GM18498 (cell line): Measurements from ENCODE around the gene HS3ST1.
"Not testable (repeated sequence)": the region's sequence is repeated elsewhere in the genome, so short reads cannot be mapped to it uniquely, and the experiment has no call there.

Experiments
- ATAC-seq: cut with Tn5 transposase; IDR thresholded peaks from one replicate; pipeline ENCODE4 v1.9.1; 2021; ENCODE audit warnings: mild to moderate bottlenecking, moderate library complexity; ENCODE audit not compliant: unreplicated experiment

HS3ST1 gene

DNA sequence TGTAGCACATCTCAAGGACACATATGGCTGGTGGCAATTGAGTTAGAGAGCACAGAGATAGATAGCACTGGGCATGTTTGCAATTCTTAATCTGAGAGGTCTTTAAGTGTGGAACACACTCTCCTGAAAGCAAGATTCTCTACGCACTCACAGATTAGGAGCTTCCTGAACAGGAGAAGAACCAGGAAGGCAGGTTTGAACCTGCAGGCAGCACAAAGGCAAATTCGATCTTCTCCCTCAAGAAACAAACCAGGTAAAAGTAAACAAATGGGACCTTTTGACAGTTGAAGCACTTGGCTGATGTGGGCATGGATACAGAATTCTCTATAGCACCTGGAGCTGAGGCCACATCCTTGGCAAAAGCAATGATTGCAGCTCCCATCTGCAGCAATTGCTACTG, 24.3 kb downstream of the HS3ST1 start:
- no peak for ATAC-seq

DNA sequence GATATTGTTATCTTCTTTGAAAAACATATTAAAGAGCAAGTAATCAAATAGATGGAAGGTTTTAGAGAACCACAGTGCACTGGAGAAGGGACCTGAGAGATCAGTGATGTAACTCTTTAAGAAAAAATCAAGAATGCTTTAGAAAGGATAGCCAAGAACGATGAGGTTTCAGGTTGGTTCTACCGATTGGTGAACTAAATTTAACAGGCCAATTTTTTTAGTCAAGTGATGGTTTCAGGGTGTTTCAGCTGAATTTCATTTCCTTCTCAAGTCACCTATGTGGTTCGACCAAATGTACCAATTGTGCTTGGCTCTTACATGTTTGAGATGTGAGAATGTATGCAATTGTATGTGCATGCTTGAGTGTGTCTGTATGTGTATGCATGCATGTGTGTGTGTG, 26.5 kb downstream of the HS3ST1 start:
- peak; percentile 70 for ATAC-seq

DNA sequence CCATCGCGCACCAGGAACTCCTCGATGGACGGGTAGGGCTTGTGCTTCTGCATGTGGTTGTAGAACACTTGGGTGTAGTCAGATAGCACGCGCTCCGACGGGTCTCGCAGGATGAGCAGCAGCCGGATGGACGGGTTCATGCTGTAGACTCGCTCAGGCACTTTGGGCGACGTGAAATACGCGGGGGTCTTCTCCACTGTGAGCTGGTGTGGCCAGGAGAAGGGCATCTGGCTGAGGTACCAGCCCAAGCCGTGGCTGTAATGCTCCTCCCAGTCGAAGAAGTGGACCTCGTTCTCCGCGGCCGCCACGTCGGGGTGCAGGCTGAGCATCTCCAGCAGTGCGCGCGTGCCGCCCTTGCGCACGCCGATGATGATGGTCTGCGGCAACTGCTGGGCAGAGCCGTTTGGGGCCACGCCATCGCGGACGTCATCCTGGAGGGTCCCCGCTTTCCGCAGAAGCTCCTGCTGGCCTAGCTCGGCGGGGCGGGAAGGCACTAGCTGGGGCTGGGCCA, 29.2 kb downstream of the HS3ST1 start:
- ATAC-seq, result no peak

DNA sequence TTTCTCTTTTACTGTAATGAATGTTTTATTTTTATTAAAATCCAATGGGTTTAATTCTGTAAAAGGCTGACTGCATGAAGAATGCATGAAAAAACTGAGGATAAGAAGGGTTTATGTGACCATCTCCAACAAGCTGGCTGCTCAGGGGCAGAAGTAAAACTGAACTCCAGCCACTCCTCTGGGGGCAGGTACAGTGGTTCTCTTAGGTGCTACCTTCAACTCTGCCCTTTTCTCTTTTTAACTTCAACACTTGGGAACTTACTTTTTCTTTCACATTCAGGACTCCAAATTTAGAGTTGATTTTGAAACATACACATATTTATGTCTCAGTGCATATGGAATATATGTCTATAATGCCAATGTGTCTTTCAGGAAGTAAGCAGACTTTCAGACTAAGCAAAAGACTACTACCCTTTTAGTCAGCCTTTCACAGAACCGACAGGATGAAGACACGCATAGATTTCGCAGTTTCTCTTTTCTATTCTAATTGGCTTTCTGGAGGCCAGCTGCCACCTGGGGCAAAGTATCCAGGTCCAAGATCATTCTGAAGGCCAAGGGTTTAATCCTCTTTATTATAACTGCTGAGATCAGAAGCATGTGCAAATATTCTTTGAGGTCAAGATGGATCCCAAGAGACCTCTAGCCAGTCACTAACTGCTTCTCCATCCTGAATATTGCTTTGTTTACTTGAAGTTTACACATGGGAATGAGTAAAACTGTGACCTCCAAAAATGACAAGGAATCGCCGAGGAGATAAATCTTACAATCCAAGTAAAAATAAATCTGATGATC, 30.7 kb downstream of the HS3ST1 start:
- peak; percentile 66 for ATAC-seq

DNA sequence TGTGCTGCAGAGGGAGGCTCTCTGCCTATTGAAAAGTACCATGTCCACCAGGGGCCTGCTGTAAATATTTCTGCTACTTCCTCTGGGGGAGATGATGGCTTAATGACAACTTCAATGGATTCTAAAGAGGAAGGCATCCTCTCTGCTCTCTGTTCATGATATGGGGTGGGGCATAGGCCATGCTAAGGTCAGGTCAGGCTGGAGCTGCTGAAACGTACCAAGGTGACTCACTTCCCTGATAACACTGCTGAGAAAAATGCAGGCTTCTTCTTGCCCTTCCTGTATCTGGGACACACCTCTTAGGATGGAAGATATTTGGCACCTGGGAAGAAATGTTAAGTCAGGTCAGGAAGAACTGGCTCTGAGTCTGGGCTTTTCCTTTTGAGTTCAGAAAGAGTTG, 31.5 kb downstream of the HS3ST1 start:
- ATAC-seq, result no peak

DNA sequence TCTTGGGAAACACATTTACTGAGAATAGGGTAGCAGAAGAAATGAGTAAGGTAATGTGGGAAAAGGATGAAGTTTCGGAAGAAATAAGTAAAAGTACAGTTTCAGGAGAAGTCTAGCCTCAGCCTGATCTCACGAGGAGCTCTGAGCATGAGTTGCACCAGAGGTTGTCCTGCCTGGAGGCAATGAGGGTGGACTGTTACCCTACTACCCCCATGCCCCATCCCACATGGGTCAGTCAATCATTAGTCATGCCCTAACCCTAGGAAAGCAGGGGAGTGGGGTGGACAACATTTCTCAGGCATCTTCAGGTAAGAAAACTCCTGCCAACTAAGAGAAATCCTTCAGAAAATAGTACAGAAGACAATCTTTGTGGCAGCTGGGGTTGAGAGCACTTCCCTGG, 35.1 kb downstream of the HS3ST1 start:
- no peak for ATAC-seq

DNA sequence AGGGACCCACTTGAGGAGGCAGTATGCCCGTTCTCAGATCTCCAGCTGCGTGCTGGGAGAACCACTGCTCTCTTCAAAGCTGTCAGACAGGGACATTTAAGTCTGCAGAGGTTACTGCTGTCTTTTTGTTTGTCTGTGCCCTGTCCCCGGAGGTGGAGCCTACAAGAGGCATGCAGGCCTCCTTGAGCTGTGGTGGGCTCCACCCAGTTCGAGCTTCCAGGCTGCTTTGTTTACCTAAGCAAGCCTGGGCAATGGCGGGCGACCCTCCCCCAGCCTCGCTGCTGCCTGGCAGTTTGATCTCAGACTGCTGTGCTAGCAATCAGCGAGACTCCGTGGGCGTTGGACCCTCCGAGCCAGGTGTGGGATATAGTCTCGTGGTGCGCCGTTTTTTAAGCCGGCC, 44.6 kb downstream of the HS3ST1 start:
- ATAC-seq, result not testable (repeated sequence)

DNA sequence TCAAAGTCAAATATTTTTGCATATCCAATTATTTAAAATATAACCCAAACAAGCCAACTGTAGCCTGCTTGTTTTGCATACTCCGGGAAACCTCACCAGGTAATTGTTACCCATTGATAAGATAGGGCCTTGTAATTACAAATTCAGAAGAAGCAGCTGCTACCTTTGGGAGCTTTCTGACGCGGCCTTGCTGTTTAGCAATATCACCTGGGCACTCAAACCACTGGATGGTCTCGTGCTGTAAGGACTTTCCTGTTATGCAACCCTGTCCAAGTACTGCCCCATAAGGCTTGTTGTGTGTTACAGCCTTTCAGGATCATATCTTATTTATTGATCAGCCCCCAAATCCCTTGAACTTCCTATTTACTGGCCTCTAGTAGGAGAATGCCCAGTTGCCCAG, 52.1 kb downstream of the HS3ST1 start:
- ATAC-seq, result no peak

DNA sequence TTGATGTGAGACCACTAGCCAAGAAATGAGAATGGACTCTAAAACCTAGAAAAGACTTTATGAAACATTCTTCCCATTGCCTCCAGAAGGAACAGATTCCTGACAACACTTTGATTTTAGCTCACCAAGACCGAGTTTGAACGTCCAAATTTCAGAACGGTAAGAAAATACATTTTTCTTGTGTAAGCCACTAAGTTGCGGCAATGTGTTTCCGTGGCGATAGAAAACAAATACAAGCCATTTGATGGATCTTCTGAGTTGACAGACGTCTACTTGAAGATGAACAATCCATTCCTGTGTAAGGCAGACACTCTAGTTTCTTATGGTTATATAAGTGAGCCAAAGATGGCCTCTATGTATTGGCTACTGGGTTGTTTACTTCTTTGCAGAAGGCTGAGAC, 52.5 kb downstream of the HS3ST1 start:
- ATAC-seq, result no peak

DNA sequence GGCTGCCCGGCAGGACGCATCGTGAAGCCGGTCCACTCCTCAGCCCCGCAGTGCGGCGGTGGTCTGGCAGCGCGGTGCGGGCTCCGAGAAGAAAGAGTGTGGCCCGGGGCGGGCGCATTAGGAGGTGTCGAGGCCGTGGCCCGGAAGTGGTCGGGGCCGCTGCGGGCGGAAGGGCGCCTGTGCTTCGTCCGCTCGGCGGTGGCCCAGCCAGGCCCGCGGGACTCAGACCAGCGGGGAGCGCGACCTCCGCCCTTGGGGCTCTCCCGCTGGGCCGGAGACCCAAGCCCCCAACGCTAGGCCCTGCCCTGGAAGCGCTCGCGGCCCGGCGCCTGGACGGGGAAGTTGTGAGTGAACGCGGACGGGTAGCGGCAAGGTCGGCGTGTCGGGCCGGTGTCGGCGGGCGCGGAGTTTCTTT, 60.0 kb downstream of the HS3ST1 start:
- ATAC-seq, result no peak

DNA sequence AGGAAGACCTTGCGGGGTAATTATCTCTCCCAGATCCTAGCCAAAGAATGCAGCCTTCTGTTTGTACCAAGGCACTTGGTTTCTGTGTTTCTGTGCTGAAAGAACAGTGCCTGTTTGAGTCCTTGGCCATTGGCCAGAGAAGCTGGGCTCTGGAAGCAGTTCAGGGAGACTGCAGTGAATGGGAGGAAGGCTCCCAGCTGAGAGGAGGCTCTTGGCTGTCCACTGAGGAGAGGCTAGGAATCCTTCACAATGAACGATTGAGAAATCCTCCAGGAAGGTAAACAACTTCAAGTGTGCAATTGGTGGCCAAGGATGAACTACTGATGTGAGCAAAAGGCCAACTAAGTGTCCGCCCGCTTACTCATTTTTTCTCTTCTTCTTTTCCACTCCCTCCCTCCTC, 61.3 kb downstream of the HS3ST1 start:
- no peak for ATAC-seq

DNA sequence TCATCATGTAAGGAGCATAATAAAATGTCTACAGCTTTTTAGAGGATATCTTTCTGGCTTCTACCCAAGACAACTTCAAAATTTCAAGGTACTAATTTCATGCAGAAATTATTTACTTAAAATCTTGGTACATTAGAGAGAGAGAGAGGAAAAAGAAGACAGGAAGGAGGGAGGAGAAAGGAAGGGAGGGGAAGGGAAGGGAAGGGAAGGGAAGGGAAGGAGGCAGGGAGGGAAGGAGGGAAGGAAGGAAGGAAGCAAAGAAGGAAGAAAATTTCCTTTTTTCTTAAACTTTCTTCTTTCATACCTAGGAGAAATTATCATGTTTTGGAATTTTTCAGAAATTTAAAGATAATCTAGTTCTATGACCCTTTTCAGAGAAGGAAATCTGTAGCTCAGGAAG, 61.8 kb downstream of the HS3ST1 start:
- ATAC-seq, result no peak

DNA sequence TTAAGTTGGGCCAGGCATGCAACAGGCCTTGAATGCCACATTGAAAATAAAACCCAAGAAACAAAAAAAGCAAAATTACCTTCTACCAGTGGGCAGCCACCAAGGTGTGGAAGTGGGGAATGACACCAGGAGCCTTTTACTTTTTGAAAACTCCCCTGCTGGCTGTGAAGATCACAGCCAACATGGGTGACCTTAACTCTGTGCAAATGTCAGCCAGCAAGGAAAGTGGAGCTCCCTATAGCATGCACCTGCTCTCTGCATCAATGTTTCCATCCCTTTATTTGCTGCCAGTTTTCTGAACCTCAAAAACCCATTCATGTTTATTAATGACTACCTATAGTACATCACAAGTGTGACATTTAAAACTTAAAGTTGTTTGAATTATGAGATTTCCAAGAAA, 63.7 kb downstream of the HS3ST1 start:
- no peak for ATAC-seq

DNA sequence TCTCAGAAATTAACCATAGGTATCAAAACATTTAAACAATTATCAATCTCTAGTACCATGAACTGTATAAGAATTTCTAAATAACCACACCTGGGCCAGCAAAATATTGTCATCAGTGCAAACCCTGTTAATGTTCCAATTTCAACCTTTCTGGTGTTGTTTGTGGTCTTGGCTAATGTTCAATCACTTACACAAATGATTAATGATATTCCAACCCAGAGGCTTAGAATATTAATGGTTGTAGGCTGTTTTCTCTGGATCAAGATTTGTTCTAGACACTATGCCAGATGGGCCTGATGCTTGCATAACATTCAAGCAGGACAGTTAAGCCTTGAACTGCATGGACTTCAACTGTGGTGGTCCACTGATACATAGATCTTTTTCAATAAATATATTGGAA, 69.1 kb downstream of the HS3ST1 start:
- no peak for ATAC-seq

DNA sequence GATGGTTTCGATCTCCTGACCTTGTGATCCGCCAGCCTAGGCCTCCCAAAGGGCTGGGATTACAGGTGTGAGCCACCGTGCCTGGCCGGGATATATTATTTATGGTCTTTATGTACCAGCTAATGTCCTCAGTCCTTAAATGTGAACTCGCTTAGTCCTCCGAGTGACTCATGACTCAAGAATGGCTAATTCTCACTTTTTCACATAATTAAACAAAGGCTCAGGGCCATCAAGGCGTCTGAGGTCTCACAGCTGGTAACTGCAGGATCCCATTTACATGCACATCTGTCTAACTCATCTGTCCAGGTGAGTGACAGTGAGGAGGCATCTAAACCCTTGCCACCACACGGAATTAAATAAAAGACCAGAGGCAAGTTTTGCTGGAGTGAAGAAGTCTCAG, 73.5 kb downstream of the HS3ST1 start:
- ATAC-seq, result no peak

DNA sequence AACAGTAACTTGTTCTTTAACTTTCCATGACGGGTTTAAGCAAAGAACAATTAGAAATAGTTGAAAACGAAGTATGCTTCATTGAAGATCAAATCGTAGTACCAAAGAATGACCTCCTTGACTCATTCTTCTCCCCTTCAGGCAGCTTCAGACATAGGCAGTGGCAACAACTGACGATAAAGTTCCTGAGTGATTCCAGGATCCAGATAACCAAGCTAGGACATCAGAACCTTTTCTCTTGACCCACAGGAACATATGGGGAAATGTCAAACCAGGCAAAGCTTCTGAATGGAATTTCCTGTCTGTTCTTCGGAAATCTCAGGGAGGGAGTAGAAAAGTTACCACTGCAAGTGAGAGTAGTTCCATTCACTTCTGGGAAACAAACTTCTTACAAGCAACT, 74.2 kb downstream of the HS3ST1 start:
- ATAC-seq, result no peak

DNA sequence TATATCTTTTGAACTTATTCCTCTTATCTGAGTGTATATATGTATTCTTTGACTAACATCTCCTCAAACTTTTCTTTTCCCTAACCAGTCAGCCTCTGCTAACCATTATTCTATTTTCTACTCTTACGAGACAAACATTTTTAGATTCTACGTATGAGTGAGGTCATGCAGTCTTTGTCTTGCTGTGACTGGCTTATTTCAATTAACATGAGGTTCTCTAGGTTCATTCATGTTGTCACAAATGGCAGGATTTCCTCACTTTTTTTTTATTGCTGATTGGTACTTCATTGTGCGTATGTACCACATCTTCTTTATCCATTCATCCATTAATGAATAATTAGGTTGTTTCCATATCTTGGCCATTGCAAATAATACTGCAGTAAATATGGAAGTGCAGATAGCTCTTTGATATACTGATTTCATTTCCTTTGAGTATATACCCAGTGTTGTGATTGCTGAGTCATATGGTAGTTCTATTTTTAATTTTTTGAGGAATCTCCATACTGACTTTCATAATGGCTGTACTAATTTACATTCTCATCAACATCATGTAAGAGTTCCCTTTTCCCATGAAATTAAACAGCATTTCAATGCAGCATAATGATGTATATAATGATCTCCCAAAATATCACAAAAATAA, 80.1 kb downstream of the HS3ST1 start:
- ATAC-seq, result no peak

DNA sequence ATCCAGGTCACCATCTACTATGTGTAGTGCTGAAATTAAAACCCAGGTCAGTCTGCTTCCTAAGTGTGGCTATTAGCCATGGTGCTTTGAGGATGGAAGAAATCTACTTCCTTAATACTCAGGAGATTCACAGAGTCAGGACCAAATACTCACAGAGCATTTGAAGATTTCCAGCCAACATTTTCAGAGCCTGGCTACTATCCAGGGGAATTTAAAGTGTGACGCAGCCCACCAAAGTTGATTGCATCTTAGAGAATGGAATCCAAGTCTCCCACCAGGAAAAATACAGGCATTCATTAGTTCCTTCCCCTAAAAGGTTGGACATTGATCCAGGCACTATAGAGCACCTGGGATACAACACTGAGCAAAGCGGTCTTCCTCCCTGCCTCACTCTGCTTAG, 83.8 kb downstream of the HS3ST1 start:
- no peak for ATAC-seq

DNA sequence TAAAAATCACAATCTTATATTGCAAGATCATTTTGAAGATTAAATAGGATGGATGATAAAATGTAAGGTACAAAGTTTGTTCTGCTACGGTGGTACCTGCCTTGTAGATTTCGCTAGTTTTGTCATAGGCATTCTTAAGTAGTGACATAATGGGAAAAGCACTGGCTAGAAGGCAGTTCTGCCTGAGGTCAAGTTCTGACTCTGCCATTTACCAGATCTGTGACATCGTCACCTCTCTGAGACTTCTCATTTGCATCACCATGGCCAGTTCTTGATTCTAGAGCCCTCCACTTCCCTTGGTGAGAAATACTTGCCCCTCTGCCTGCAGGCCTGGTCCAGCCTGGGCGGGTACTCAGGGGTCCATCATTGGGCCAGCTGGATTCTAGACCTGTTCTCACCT, 85.2 kb downstream of the HS3ST1 start:
- ATAC-seq, result no peak
